ENCODE measurements around the gene PXK. TPM values are rescaled to one million over a fixed set of nuclear protein-coding genes. Genes with fewer than 3 reads are reported as not detected.
"Not testable (repeated sequence)": the region's sequence is repeated elsewhere in the genome, so short reads cannot be mapped to it uniquely, and the experiment has no call there.

PXK gene
- total and polyA plus RNA-seq, 8 donors = 8.3 to 54.0 (median 31.1) TPM

GRCh38 chr3:58335652-58335947 lies 2.9 kb downstream of the PXK start:
- Histone ChIP-seq H3K9me3 (no peaks in the 10 kb centered on the region), H3K4me3 (no peak overlapping the region), H3K36me3 (peaks cover 0 to 10% (median 3%) of the 10 kb centered on the region in 4 donors), H3K27me3 (no peaks in the 10 kb centered on the region), H3K4me1 (peaks cover 10 to 56% (median 32%) of the 10 kb centered on the region in 4 donors), H3K27ac (peak overlapping the region; percentile 36 to 86 (median 85))
- DNase-seq = no peak
- intact Hi-C loops (cut with DNase I; ENCODE audit: low total_unique reads) = loop anchor here (10.0 kb wide), 1 partner anchor 159 kb away; the partner anchor contains the start of gene KCTD6
- 28 to 39% (median 33%) methylated on average over 1 of the region's 1 CpG for WGBS, 5 donors
- TF ChIP-seq CTCF (IDR thresholded peaks at IDR 0.05) (no peak), EP300 (IDR thresholded peaks at IDR 0.05) (no peak), POLR2AphosphoS5 (IDR thresholded peaks at IDR 0.05) (no peak), POLR2A (IDR thresholded peaks at IDR 0.05) (no peak)

GRCh38 chr3:58336135-58336882 lies 3.6 kb downstream of the PXK start:
- Histone ChIP-seq H3K27me3 (no peaks in the 10 kb centered on the region), H3K27ac (peak overlapping the region in 3 of 5 donors; percentile 18 to 86 (median 85)), H3K36me3 (peaks cover 0 to 14% (median 4%) of the 10 kb centered on the region in 4 donors), H3K9me3 (no peaks in the 10 kb centered on the region), H3K4me3 (no peak overlapping the region), H3K4me1 (peaks cover 10 to 59% (median 34%) of the 10 kb centered on the region in 4 donors)
- no peak for DNase-seq
- TF ChIP-seq POLR2A (IDR thresholded peaks at IDR 0.05) = no peak
- no peak for TF ChIP-seq CTCF (IDR thresholded peaks at IDR 0.05)
- no peak for TF ChIP-seq EP300 (IDR thresholded peaks at IDR 0.05)
- TF ChIP-seq POLR2AphosphoS5 (IDR thresholded peaks at IDR 0.05) = no peak
- intact Hi-C loops (cut with DNase I; ENCODE audit: low total_unique reads) = loop anchor here (10.0 kb wide), 1 partner anchor 158 kb away; the partner anchor contains the start of gene KCTD6
- 96 to 97% (median 96%) methylated on average over 3 of the region's 3 CpGs for WGBS, 5 donors

GRCh38 chr3:58337190-58337589 lies 4.5 kb downstream of the PXK start:
- intact Hi-C loops (cut with DNase I; ENCODE audit: low total_unique reads) = loop anchor here (10.0 kb wide), 1 partner anchor 158 kb away; the partner anchor contains the start of gene KCTD6
- Histone ChIP-seq H3K36me3 (peaks cover 0 to 16% (median 5%) of the 10 kb centered on the region in 4 donors), H3K27ac (peak overlapping the region in 1 of 5 donors; percentile 86), H3K9me3 (no peaks in the 10 kb centered on the region), H3K27me3 (no peaks in the 10 kb centered on the region), H3K4me3 (no peak overlapping the region), H3K4me1 (peaks cover 7 to 53% (median 33%) of the 10 kb centered on the region in 4 donors)
- 93 to 100% (median 100%) methylated on average over 1 of the region's 1 CpG for WGBS, 5 donors
- no peak for DNase-seq
- no peak for TF ChIP-seq CTCF (IDR thresholded peaks at IDR 0.05)
- TF ChIP-seq POLR2A (IDR thresholded peaks at IDR 0.05) = no peak
- no peak for TF ChIP-seq POLR2AphosphoS5 (IDR thresholded peaks at IDR 0.05)
- no peak for TF ChIP-seq EP300 (IDR thresholded peaks at IDR 0.05)

- H3K9me3 ChIP-seq, H3K4me3 ChIP-seq, H3K27me3 ChIP-seq, H3K27ac ChIP-seq, DNase-seq: not testable (repeated sequence)
- TF ChIP-seq POLR2A (IDR thresholded peaks at IDR 0.05) = peak in 1 of 4 donors; percentile 12
- Histone ChIP-seq H3K4me1 (peaks cover 4 to 53% (median 27%) of the 10 kb centered on the region in 4 donors), H3K36me3 (peaks cover 0 to 19% (median 11%) of the 10 kb centered on the region in 4 donors)
- WGBS, 5 donors = 93 to 96% (median 95%) methylated on average over 12 of the region's 12 CpGs
- intact Hi-C loops (cut with DNase I; ENCODE audit: low total_unique reads) = loop anchor here (10.0 kb wide), 1 partner anchor 156 kb away; the partner anchor contains the start of gene KCTD6
Measured at GRCh38 chr3:58339146-58339545, 6.5 kb downstream of the PXK start.
